ENCODE data around the gene PTP4A2.

- TF ChIP-seq CTCF (IDR thresholded peaks at IDR 0.05) = no peak
- TF ChIP-seq POLR2A (IDR thresholded peaks at IDR 0.05) = no peak
Observed at GRCh38 chr1:31891280-31891679, 46.9 kb downstream of the PTP4A2 start.

Data from tibial nerve (tissue), 3 donors.